B cell (primary cell): Measurements from ENCODE around the gene PDE10A. TPM values are rescaled to one million over a fixed set of nuclear protein-coding genes. Genes with fewer than 3 reads are reported as not detected.
"Not testable (repeated sequence)": the region's sequence is repeated elsewhere in the genome, so short reads cannot be mapped to it uniquely, and the experiment has no call there.

Experiments
- ATAC-seq: fragments of 200-7000 bp; cut with Tn5 transposase; one replicate; pipeline ENCODE4 v1.10.0; 2021; ENCODE audit warnings: low read depth, mild to moderate bottlenecking, moderate number of reproducible peaks, moderate library complexity
- CTCF ChIA-PET: fragments of 350-600 bp; sonication (Branson Sonifier 250); formaldehyde crosslinking; loops from one replicate; lab custom pipeline; 2021; ENCODE audit warnings: antibody characterized with exemption, inconsistent platforms; lab: Charles Lee
- POLR2A ChIA-PET: fragments of 350-600 bp; sonication (Branson Sonifier 250); formaldehyde crosslinking; loops from one replicate; lab custom pipeline; 2021; ENCODE audit warnings: antibody characterized with exemption; lab: Charles Lee
- DNase-seq: peaks from one replicate; pipeline ENCODE4 v3.0.0; 2013
- H2AFZ ChIP-seq: 2 replicates; pipeline ENCODE4 v1.6.1; 2012; ENCODE audit warnings: mild to moderate bottlenecking, low read depth, low read length; ENCODE audit not compliant: insufficient read depth, poor library complexity, severe bottlenecking
- H3K27ac ChIP-seq, 2 donors: 1 replicate in 1 of 2; 2 replicates in 1 of 2; pipeline ENCODE4 v1.5.1; 2012 to 2013; ENCODE audit warnings: low read length in 2 of 2, mild to moderate bottlenecking in 2 of 2, moderate library complexity in 1 of 2
- H3K27me3 ChIP-seq, 4 experiments: fragments of 200-600 bp in 1 of 4; sonication (generic) in 1 of 4; replicated peaks in 1 of 4; 1 replicate in 2 of 4; 2 replicates in 2 of 4; pipeline versions ENCODE4 v1.6.1 to v1.7.0; 2013 to 2016; ENCODE audit warnings: low read length in 3 of 4, mild to moderate bottlenecking in 2 of 4, mixed read lengths in 1 of 4, moderate library complexity in 1 of 4; ENCODE audit not compliant: insufficient read depth in 4 of 4, control insufficient read depth in 3 of 4; ENCODE audit errors: control extremely low read depth in 1 of 4
- H3K36me3 ChIP-seq, 2 experiments: replicated peaks in 1 of 2; 1 replicate in 1 of 2; 2 replicates in 1 of 2; pipeline versions ENCODE4 v1.6.1 to v1.7.1; 2013; ENCODE audit warnings: low read length in 1 of 2; ENCODE audit not compliant: insufficient read depth in 2 of 2, control insufficient read depth in 1 of 2; ENCODE audit errors: control extremely low read depth in 1 of 2, extremely low read depth in 1 of 2
- H3K4me1 ChIP-seq, 2 donors: fragments of 200-600 bp in 1 of 2; sonication (generic) in 1 of 2; 1 replicate in 1 of 2; 2 replicates in 1 of 2; pipeline versions ENCODE4 v1.5.1 to v1.6.1; 2013 to 2017; ENCODE audit warnings: low read length in 2 of 2; ENCODE audit not compliant: control insufficient read depth in 2 of 2, insufficient read depth in 2 of 2
- H3K4me2 ChIP-seq: replicated peaks from 2 replicates; pipeline ENCODE3; 2012; ENCODE audit warnings: mild to moderate bottlenecking, low read depth, low read length; ENCODE audit not compliant: poor library complexity, severe bottlenecking
- H3K4me3 ChIP-seq, 5 experiments: fragments of 200-600 bp in 1 of 5; sonication (generic) in 1 of 5; 1 replicate in 3 of 5; 2 replicates in 2 of 5; pipeline versions ENCODE4 v1.5.1 to v1.7.0; 2011 to 2016; ENCODE audit warnings: low read length in 4 of 5, mild to moderate bottlenecking in 4 of 5, low read depth in 2 of 5, control low read depth in 1 of 5, moderate library complexity in 1 of 5; ENCODE audit not compliant: insufficient read depth in 1 of 5; ENCODE audit errors: control extremely low read depth in 1 of 5, extremely low read depth in 1 of 5
- H3K79me2 ChIP-seq: fragments of 200-600 bp; sonication (generic); one replicate; pipeline ENCODE4 v1.6.0; 2016; ENCODE audit warnings: low read length; ENCODE audit not compliant: control insufficient read depth, insufficient read depth
- H3K9ac ChIP-seq: fragments of 200-600 bp; sonication (generic); 2 replicates; pipeline ENCODE4 v1.6.1; 2017; ENCODE audit warnings: mild to moderate bottlenecking, low read length, moderate library complexity
- H3K9me3 ChIP-seq, 3 donors: one replicate each; pipeline versions ENCODE4 v1.6.1 to v1.7.1; 2013; ENCODE audit warnings: low read length in 2 of 3; ENCODE audit not compliant: control insufficient read depth in 2 of 3, insufficient read depth in 1 of 3; ENCODE audit errors: control extremely low read depth in 1 of 3
- H4K20me1 ChIP-seq: 2 replicates; pipeline ENCODE4 v1.6.0; 2012; ENCODE audit warnings: mild to moderate bottlenecking, low read length; ENCODE audit not compliant: insufficient read depth, control insufficient read depth, poor library complexity, severe bottlenecking
- H3K27ac Mint-ChIP-seq: one replicate; pipeline ENCODE4 v1.8.0; 2021; ENCODE audit warnings: mixed read lengths
- H3K27me3 Mint-ChIP-seq: one replicate; pipeline ENCODE4 v1.8.0; 2021; ENCODE audit warnings: mixed read lengths
- H3K4me1 Mint-ChIP-seq: one replicate; pipeline ENCODE4 v1.8.0; 2021; ENCODE audit warnings: mixed read lengths
- H3K4me3 Mint-ChIP-seq: one replicate; pipeline ENCODE4 v1.8.0; 2021; ENCODE audit warnings: mixed read lengths
- H3K9me3 Mint-ChIP-seq: one replicate; pipeline ENCODE4 v1.8.0; 2022; ENCODE audit warnings: mixed read lengths; ENCODE audit not compliant: insufficient read depth
- CTCF ChIP-seq: fragments of 200-600 bp; IDR thresholded peaks from one replicate; pipeline ENCODE4 v1.8.0; 2022; ENCODE audit warnings: antibody characterized with exemption, mild to moderate bottlenecking
- EZH2 ChIP-seq: IDR thresholded peaks from 2 replicates; pipeline ENCODE4 v1.6.1; 2012; ENCODE audit warnings: borderline replicate concordance, low read depth, mild to moderate bottlenecking, moderate library complexity, low read length; ENCODE audit not compliant: insufficient read depth, poor library complexity, severe bottlenecking
- WGBS: methylation state at CpG from one replicate; pipeline ENCODE4 v1.1.5; 2013; ENCODE audit warnings: missing lambda C conversion rate; ENCODE audit not compliant: insufficient coverage; 5-methylcytosine and 5-hydroxymethylcytosine counted together
- intact Hi-C: fragments of 100-400 bp; cut with micrococcal nuclease; formaldehyde crosslinking; loops from one replicate; pipeline ENCODE4 v1.10.0; 2022
- polyA plus RNA-seq: library from polyadenylated mRNA; depleted of rRNA; stranded (reverse); fragments of >200 nt; gene quantifications from 2 replicates; pipeline ENCODE4 v1.2.3, GENCODE V29; 2012
- total RNA-seq, 2 donors: library from RNA; stranded (reverse); fragments of 120-200 nt in 1 of 2; gene quantifications; 1 replicate in 1 of 2; 2 replicates in 1 of 2; pipeline versions ENCODE4 v1.2.3 to v1.2.4, GENCODE V29; 2013 to 2022

PDE10A gene
- total and polyA plus RNA-seq, 2 donors (not counting 1 experiment from before 2014, with no cell fraction given): not detected

- Histone ChIP-seq H3K4me1 (no peaks in the 10 kb centered on the region), H3K4me2 (no peak overlapping the region), H3K9me3 (peaks cover 0 to 3% (median 0%) of the 10 kb centered on the region in 3 donors), H2AFZ (no peak overlapping the region), H3K79me2 (no peaks in the 10 kb centered on the region), H3K36me3 (no peaks in the 10 kb centered on the region), H3K27me3 (no peaks in the 10 kb centered on the region), H3K27ac (no peak overlapping the region), H3K9ac (no peak overlapping the region), H3K4me3 (no peak overlapping the region), H4K20me1 (no peaks in the 10 kb centered on the region)
- no peak for TF ChIP-seq CTCF
- no peak for TF ChIP-seq EZH2
- CTCF ChIA-PET: no interaction called here
- Mint-ChIP-seq H3K27me3 (no peaks in the 10 kb centered on the region), H3K4me1 (no peaks in the 10 kb centered on the region), H3K27ac (no peak overlapping the region), H3K9me3 (peaks cover 7% of the 10 kb centered on the region), H3K4me3 (no peak overlapping the region)
- DNase-seq (no peak), ATAC-seq (no peak)
- POLR2A ChIA-PET: no interaction called here
- WGBS: 83% methylated on average over 3 of the region's 7 CpGs
- intact Hi-C loops: no loop called here
Measured at GRCh38 chr6:165594584-165595333, 68.3 kb downstream of the PDE10A start.

GRCh38 chr6:165592947-165593346 lies 70.1 kb downstream of the PDE10A start:
- H3K9me3 ChIP-seq, H3K79me2 ChIP-seq, H3K4me1 Mint-ChIP-seq, H3K36me3 ChIP-seq, H4K20me1 ChIP-seq, H3K27ac Mint-ChIP-seq, H3K4me1 ChIP-seq, H3K4me3 ChIP-seq, H3K27me3 Mint-ChIP-seq, intact Hi-C loops, H3K27me3 ChIP-seq, ATAC-seq, H3K4me3 Mint-ChIP-seq, DNase-seq, H3K9ac ChIP-seq, CTCF ChIA-PET, H2AFZ ChIP-seq, H3K9me3 Mint-ChIP-seq, POLR2A ChIA-PET, H3K4me2 ChIP-seq, H3K27ac ChIP-seq: not testable (repeated sequence)
- WGBS: 100% methylated on average over 1 of the region's 4 CpGs
